Measurements from ENCODE around the gene SMIM20.
A peak's percentile ranks its signal among the peaks of the same experiment; 100 is the strongest.
"Not testable (repeated sequence)": the region's sequence is repeated elsewhere in the genome, so short reads cannot be mapped to it uniquely, and the experiment has no call there.

SMIM20 gene

GRCh38 chr4:25892796-25893195 lies 21.2 kb upstream of the SMIM20 start:
- DNase-seq: no peak

- DNase-seq: no peak
Measured at GRCh38 chr4:25896776-25897539, 17.1 kb upstream of the SMIM20 start.

- DNase-seq: no peak
Measured at GRCh38 chr4:25900310-25900709, 13.7 kb upstream of the SMIM20 start.

DNA sequence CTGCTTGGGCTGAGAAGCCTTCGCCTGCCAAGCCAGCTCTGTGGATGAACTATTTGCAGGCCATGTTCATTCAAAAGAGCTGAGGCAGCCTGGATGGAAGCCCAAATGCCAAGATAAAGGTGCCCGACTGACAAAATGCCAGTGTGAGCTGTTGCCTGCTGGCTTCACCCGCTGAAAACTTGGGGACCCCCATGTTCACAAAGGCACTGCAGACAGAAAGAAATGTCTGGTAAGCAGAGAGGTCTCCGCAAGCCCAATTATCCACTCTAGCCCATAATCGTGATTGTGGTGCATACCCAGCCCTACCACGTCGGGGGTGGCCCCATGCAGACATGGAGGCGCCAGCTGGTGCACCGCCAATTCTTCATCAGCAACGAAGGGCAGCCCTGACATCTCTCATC lies 13.0 kb upstream of the SMIM20 start:
- no peak for DNase-seq

GRCh38 chr4:25903900-25904747 lies 9.9 kb upstream of the SMIM20 start:
- DNase-seq: no peak

- no peak for DNase-seq
Measured at GRCh38 chr4:25904748-25905082, 9.3 kb upstream of the SMIM20 start.

GRCh38 chr4:25905371-25905770 lies 8.6 kb upstream of the SMIM20 start:
- DNase-seq: no peak

- DNase-seq: not testable (repeated sequence)
Measured at GRCh38 chr4:25906113-25906512, 7.9 kb upstream of the SMIM20 start.

GRCh38 chr4:25908491-25908901 lies 5.5 kb upstream of the SMIM20 start:
- no peak for DNase-seq

- no peak for DNase-seq
Measured at GRCh38 chr4:25911356-25911755, 2.7 kb upstream of the SMIM20 start.

- peak; percentile 11 for DNase-seq
Measured at GRCh38 chr4:25913056-25913850, 767 bp upstream of the SMIM20 start.

GRCh38 chr4:25914670-25915352 lies 791 bp downstream of the SMIM20 start:
- DNase-seq: no peak

- no peak for DNase-seq
Measured at GRCh38 chr4:25915353-25915705, 1.3 kb downstream of the SMIM20 start.

DNA sequence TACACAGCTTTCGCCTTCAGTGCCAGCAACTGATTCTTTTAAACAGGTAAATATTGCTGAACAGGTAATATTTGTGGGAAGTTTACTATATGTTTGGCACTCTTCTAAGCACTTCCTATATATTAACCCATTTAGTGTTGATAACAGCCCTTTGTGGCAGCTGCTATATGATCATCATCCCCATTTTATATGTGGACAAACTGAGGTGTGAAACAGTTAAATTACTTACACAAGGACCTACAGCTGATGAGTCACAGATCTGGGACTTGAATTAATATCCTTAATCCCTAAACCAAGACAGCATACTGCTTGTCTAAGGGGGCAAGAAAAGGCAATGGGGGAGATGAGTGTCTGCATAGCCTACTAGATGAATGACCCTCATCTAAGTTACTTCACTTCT lies 2.9 kb downstream of the SMIM20 start:
- no peak for DNase-seq

DNA sequence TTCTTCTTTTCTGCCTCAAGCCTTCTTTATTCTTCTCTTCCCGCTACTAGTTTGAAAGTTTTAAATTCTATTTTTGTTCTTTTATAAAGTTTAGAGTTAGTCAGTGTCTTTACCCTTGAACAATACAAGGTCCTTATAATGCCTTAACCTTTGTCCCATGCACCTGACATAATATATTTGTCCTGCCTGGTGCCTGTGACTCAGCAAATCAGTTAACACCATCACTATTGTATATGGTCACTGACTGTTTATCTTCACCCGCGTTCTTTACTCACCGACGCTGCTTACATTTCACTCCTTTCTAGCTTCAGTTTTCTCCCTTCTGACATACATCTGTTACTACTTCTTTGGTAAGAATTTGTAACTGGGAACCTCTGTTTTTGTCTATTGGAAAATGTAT lies 5.7 kb downstream of the SMIM20 start:
- no peak for DNase-seq

DNA sequence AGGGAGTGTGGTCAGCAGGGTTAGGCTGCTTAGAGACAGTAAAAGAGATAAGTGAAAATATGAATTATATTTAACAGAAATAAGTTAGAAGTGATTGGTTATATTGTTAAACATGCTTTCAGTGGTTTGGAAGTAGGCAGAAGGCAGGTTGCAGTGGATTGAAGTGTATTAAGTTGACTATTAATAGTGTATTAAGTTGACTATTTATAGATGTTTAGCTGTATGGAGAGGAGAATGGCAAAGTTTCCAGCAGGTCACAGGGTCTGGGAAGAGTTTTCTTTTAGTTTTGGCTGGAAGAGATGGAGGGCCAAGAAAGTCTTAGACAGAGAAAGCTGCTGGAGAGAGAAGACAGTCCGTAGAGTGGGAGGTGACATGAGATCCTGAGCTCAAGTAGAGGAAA lies 7.9 kb downstream of the SMIM20 start:
- DNase-seq: no peak

DNA sequence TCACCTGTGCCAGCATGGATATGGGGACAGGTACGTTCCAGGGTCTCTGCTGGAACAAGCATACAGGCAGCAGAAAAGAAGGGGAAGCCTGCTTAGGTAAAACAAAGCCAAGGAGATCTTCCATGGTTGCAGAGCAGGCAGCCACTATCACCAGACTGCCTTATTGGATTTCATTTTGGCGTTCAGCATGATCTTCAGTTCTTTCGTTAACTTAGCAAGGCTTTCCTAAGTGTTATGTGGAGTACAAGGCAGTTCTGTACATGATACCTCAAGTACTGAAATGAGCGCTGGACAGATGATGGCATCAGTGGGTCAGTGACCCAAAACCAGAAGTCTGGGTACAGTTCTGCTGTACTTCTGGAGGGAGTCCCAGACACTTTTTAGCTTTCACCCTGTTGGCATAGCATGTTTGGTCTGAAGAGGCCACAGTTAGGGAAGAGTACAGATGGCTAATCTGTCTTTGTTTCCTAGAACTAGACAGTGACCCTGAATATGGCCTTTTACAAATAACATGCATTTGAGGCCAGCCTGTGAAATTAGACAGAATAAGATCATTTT lies 8.9 kb downstream of the SMIM20 start:
- DNase-seq: no peak

DNA sequence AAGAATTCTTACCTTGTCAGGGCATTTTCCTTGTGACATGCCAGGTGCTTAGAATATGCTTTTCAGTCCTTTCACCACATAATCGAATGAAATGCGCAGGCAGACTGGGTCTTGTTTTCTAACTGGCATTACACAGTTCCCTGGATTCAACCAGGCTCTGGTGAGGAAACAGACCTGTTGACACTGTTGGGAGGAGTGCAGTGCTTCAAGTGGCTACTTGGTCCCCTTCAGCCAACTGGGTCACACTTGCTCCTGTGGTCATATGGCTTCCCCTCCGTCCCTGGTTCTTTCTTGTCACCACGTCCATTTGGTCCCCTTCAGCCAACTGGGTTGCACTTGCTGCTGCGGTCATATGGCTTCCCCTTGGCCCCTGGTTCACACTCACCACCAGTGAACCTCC lies 9.7 kb downstream of the SMIM20 start:
- no peak for DNase-seq

GRCh38 chr4:25925486-25926201 lies 11.6 kb downstream of the SMIM20 start:
- DNase-seq: no peak

- no peak for DNase-seq
Measured at GRCh38 chr4:25926462-25926861, 12.4 kb downstream of the SMIM20 start.

- no peak for DNase-seq
Measured at GRCh38 chr4:25927361-25928195, 13.6 kb downstream of the SMIM20 start.
